H1 (cell line): ENCODE results near the gene CWC27. TPM values are rescaled to one million over a fixed set of nuclear protein-coding genes. Genes with fewer than 3 reads are reported as not detected.

ENCODE experiments used
- GABPA ChIP-seq: IDR thresholded peaks from 2 replicates; pipeline ENCODE4 v1.6.1; 2011; ENCODE audit warnings: mild to moderate bottlenecking, low read length, moderate library complexity, borderline replicate concordance; ENCODE audit not compliant: insufficient read depth
- HDAC2 ChIP-seq, 2 experiments: fragments of 300-600 bp in 1 of 2; sonication (generic) in 1 of 2; IDR thresholded peaks; 2 replicates each; pipeline ENCODE4 v1.6.1; 2011 to 2012; ENCODE audit warnings: low read depth in 2 of 2, low read length in 2 of 2, mild to moderate bottlenecking in 2 of 2, moderate library complexity in 2 of 2, borderline replicate concordance in 1 of 2, inconsistent platforms in 1 of 2
- KDM1A ChIP-seq: fragments of 200-600, 300-600 bp; sonication (generic); IDR thresholded peaks from 2 replicates; pipeline ENCODE4 v1.7.1; 2016; ENCODE audit warnings: mild to moderate bottlenecking, low read length, borderline replicate concordance
- POLR2AphosphoS5 ChIP-seq: IDR thresholded peaks from 2 replicates; pipeline ENCODE4 v1.6.1; 2011; ENCODE audit warnings: low read depth, low read length
- SIN3A ChIP-seq, 2 experiments: IDR thresholded peaks in 1 of 2; conservative IDR thresholded peaks in 1 of 2; 2 replicates each; pipeline ENCODE4 v1.6.1; 2011 to 2012; ENCODE audit warnings: low read length in 2 of 2, improper control_type of control experiment in 1 of 2, low read depth in 1 of 2, mild to moderate bottlenecking in 1 of 2
- SP2 ChIP-seq: IDR thresholded peaks from 2 replicates; pipeline ENCODE4 v1.6.1; 2012; ENCODE audit warnings: mild to moderate bottlenecking, low read length, inconsistent platforms
- SUZ12 ChIP-seq: fragments of 200-600 bp; sonication (generic); IDR thresholded peaks from 2 replicates; pipeline ENCODE4 v1.6.1; 2012; ENCODE audit warnings: mild to moderate bottlenecking, inconsistent platforms, low read length, moderate library complexity, mixed read lengths
- polyA plus RNA-seq, 7 experiments: library from polyadenylated mRNA; depleted of rRNA in 3 of 7; stranded (reverse) in 5 of 7; unstranded in 2 of 7; fragments of >200 nt in 5 of 7; fragments of 200-250 nt in 2 of 7; gene quantifications; 1 replicate in 5 of 7; 2 replicates in 1 of 7; 4 replicates in 1 of 7; pipeline versions ENCODE4 v1.2.1 to v1.2.3, GENCODE V29; 2011 to 2013; ENCODE audit warnings: missing spikeins in 2 of 7, mixed read lengths in 2 of 7
- total RNA-seq: library from RNA; stranded (reverse); fragmentation: NEBNext Ultra II Directional; extraction: Animal tissue kit (Norgen Biotek cat#: 25700); gene quantifications from 2 replicates; pipeline ENCODE4 v1.2.1, GENCODE V29; 2021

Gene CWC27
- total and polyA plus RNA-seq, 2 of the 8 experiments (the other 6 are each of a cell fraction or from before 2014, with no cell fraction given): 24.9 to 43.4 TPM

GRCh38 chr5:64923151-64923685 is 154.5 kb downstream of the CWC27 start (continued):
- TF ChIP-seq SP2 (no peak), POLR2AphosphoS5 (no peak), HDAC2 (IDR thresholded peaks at IDR 0.05; ENCODE audit: borderline replicate concordance in 1 of 2, low read depth in 2 of 2, low read length in 2 of 2) (no peak), GABPA (no peak), SUZ12 (no peak), SIN3A (conservative IDR thresholded peaks at IDR 0.05 in 1 of 2, IDR thresholded peaks at IDR 0.05 in 1 of 2; ENCODE audit: low read depth in 1 of 2, low read length in 2 of 2) (no peak), KDM1A (no peak)
